GM12878 (cell line): ENCODE results near the gene ZNF716. TPM values are rescaled to one million over a fixed set of nuclear protein-coding genes. Genes with fewer than 3 reads are reported as not detected.

Source experiments
- EED ChIP-seq: sonication (generic); IDR thresholded peaks from 2 replicates; pipeline ENCODE4 v1.6.1; 2016; ENCODE audit warnings: antibody characterized with exemption, low read depth
- ESRRA ChIP-seq: IDR thresholded peaks from 2 replicates; pipeline ENCODE4 v1.6.1; 2012; ENCODE audit warnings: mild to moderate bottlenecking, low read length, improper control_type of control experiment
- GABPA ChIP-seq: IDR thresholded peaks from 2 replicates; pipeline ENCODE4 v1.6.1; 2014; ENCODE audit warnings: antibody characterized with exemption, low read depth, mild to moderate bottlenecking, inconsistent platforms
- NFYA ChIP-seq: IDR thresholded peaks from 2 replicates; pipeline ENCODE4 v1.6.1; 2011; ENCODE audit warnings: low read depth, mild to moderate bottlenecking, low read length, improper control_type of control experiment, borderline replicate concordance
- PAX5 ChIP-seq: IDR thresholded peaks from 2 replicates; pipeline ENCODE4 v1.6.1; 2011; ENCODE audit warnings: low read depth, low read length, borderline replicate concordance
- PAX8 ChIP-seq: fragments of 450-650 bp; IDR thresholded peaks from 2 replicates; pipeline ENCODE4 v1.6.1; 2017; ENCODE audit warnings: mild to moderate bottlenecking, moderate library complexity
- SMAD1 ChIP-seq: fragments of 450-650 bp; IDR thresholded peaks from 2 replicates; pipeline ENCODE4 v1.6.1; 2018; ENCODE audit warnings: mild to moderate bottlenecking, low read depth; ENCODE audit not compliant: partially characterized antibody
- SPI1 ChIP-seq: IDR thresholded peaks from 2 replicates; pipeline ENCODE4 v1.6.1; 2011; ENCODE audit warnings: low read depth, mild to moderate bottlenecking, low read length, moderate library complexity, borderline replicate concordance; ENCODE audit not compliant: insufficient read depth
- SREBF1 ChIP-seq: IDR thresholded peaks from 2 replicates; pipeline ENCODE4 v1.6.1; 2012; ENCODE audit warnings: mild to moderate bottlenecking, low read length
- TBL1XR1 ChIP-seq: IDR thresholded peaks from 2 replicates; pipeline ENCODE4 v1.6.1; 2012; ENCODE audit warnings: low read depth, low read length, improper control_type of control experiment
- ZNF622 ChIP-seq: fragments of 450-650 bp; IDR thresholded peaks from 2 replicates; pipeline ENCODE4 v1.6.1; 2017; ENCODE audit warnings: mild to moderate bottlenecking, inconsistent platforms
- polyA plus RNA-seq, 11 experiments: library from polyadenylated mRNA; depleted of rRNA in 4 of 11; unstranded in 6 of 11; stranded (reverse) in 5 of 11; fragments of >200 nt; fragmentation: Nextera tagmentation in 4 of 11; fragmentation: Illumina TruSeq in 1 of 11; extraction: Ambion mirVana in 4 of 11; extraction: Trizol in 1 of 11; gene quantifications; 1 replicate in 1 of 11; 2 replicates in 10 of 11; pipeline versions ENCODE4 v1.2.1 to v1.2.3, GENCODE V29; 2011 to 2016; ENCODE audit warnings: inconsistent platforms in 2 of 11, missing spikeins in 2 of 11, low read depth in 1 of 11
- total RNA-seq, 4 experiments: library from RNA; depleted of rRNA in 3 of 4; stranded (reverse); fragments of >200 nt in 3 of 4; fragmentation: Illumina TruSeq in 1 of 4; extraction: Trizol in 1 of 4; gene quantifications; 2 replicates each; pipeline versions ENCODE4 v1.2.1 to v1.2.3, GENCODE V29; 2013 to 2021
- TF ChIP-seq, protein P1 (sequence below): IDR thresholded peaks from 2 replicates; pipeline ENCODE4 v1.6.1; 2012; ENCODE audit warnings: mild to moderate bottlenecking, low read depth, low read length
- TF ChIP-seq, protein P2 (sequence below): IDR thresholded peaks from 2 replicates; pipeline ENCODE4 v1.6.1; 2011; ENCODE audit warnings: low read depth, mild to moderate bottlenecking, low read length, moderate library complexity, borderline replicate concordance; ENCODE audit errors: extremely low read depth

Gene ZNF716
- total and polyA plus RNA-seq, 10 of the 15 experiments (the other 5 are each of a cell fraction or from before 2014, with no cell fraction given) = not detected

DNA sequence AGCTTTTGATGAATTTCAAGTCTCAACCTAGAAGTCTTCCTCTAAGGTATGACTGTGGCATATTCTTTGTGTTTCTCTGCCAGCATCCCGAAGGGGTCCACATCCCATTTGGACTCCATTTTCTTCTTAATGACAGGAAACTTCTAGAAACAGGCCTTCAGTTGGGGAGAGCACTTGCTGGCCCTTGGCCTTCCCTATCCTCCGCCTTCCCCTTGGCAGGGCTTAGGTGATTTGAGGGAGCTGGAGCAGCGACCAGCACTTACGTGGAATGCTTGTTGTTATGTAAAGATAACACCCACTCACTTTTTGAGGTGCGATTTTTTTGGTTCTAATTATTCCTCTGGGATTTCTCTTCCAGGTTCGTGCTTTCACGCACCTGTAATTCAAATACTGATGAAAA is 42.9 kb upstream of the ZNF716 start (continued):
- TF ChIP-seq NFYA (no peak), EED (no peak), ESRRA (no peak), SPI1 (no peak), TBL1XR1 (no peak), SMAD1 (no peak), PAX8 (no peak), PAX5 (no peak), SREBF1 (no peak), GABPA (no peak), ZNF622 (no peak)
- TF ChIP-seq, protein P1, sequence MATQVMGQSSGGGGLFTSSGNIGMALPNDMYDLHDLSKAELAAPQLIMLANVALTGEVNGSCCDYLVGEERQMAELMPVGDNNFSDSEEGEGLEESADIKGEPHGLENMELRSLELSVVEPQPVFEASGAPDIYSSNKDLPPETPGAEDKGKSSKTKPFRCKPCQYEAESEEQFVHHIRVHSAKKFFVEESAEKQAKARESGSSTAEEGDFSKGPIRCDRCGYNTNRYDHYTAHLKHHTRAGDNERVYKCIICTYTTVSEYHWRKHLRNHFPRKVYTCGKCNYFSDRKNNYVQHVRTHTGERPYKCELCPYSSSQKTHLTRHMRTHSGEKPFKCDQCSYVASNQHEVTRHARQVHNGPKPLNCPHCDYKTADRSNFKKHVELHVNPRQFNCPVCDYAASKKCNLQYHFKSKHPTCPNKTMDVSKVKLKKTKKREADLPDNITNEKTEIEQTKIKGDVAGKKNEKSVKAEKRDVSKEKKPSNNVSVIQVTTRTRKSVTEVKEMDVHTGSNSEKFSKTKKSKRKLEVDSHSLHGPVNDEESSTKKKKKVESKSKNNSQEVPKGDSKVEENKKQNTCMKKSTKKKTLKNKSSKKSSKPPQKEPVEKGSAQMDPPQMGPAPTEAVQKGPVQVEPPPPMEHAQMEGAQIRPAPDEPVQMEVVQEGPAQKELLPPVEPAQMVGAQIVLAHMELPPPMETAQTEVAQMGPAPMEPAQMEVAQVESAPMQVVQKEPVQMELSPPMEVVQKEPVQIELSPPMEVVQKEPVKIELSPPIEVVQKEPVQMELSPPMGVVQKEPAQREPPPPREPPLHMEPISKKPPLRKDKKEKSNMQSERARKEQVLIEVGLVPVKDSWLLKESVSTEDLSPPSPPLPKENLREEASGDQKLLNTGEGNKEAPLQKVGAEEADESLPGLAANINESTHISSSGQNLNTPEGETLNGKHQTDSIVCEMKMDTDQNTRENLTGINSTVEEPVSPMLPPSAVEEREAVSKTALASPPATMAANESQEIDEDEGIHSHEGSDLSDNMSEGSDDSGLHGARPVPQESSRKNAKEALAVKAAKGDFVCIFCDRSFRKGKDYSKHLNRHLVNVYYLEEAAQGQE = no peak
- TF ChIP-seq, protein P2, sequence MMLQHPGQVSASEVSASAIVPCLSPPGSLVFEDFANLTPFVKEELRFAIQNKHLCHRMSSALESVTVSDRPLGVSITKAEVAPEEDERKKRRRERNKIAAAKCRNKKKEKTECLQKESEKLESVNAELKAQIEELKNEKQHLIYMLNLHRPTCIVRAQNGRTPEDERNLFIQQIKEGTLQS = no peak
